HCT116 (cell line): ENCODE measurements around the gene ATP1A1. TPM values are rescaled to one million over a fixed set of nuclear protein-coding genes. Genes with fewer than 3 reads are reported as not detected.

Experiments
- ATAC-seq: fragments of 200-7000 bp; cut with Tn5 transposase; 2 replicates; pipeline ENCODE4 v1.9.1; 2020; ENCODE audit warnings: mild to moderate bottlenecking, moderate library complexity
- BruUV-seq: library from RNA; stranded (reverse); fragments of 400-500 nt; replicated peaks from 2 replicates; lab custom pipeline; 2021; lab: Mats Ljungman, UMichigan
- CTCF ChIA-PET: fragments of 300-600 bp; sonication (Branson Sonifier 250); formaldehyde crosslinking; loops from one replicate; lab custom pipeline; 2021; ENCODE audit warnings: antibody characterized with exemption; lab: Charles Lee
- POLR2A ChIA-PET: fragments of 300-600, 350-600 bp; sonication (Branson Sonifier 250); formaldehyde crosslinking; loops from one replicate; lab custom pipeline; 2021; ENCODE audit warnings: antibody characterized with exemption; lab: Charles Lee
- RAD21 ChIA-PET, 2 experiments: fragments of 300-600 bp; sonication (Branson Sonifier 250); formaldehyde crosslinking; loops; one replicate each; lab custom pipeline; 2023; ENCODE audit warnings: low total read pairs in 2 of 2; ENCODE audit not compliant: uncharacterized antibody in 2 of 2, unreplicated experiment in 2 of 2, low non-redundant PET in 1 of 2; lab: Charles Lee
- DNase-seq: peaks from one replicate; pipeline ENCODE4 v3.0.0-alpha.2; 2010; ENCODE audit warnings: low read depth, low spot score
- H2AFZ ChIP-seq: fragments of 200-600 bp; shearing (Covaris generic), sonication (generic); 2 replicates; pipeline ENCODE4 v1.6.1; 2017; ENCODE audit warnings: low read depth, mixed run types, mixed read lengths, antibody characterized with exemption, low read length; ENCODE audit not compliant: poor library complexity, severe bottlenecking
- H3K27ac ChIP-seq: 2 replicates; pipeline ENCODE4 v1.5.1; 2012; ENCODE audit warnings: low read depth, low read length
- H3K27me3 ChIP-seq: fragments of 200-600 bp; sonication (generic); 2 replicates; pipeline ENCODE4 v1.6.1; 2016; ENCODE audit warnings: mixed run types, low read length, mixed read lengths; ENCODE audit not compliant: insufficient read depth
- H3K36me3 ChIP-seq, 2 experiments: fragments of 200-500 bp in 1 of 2; fragments of 200-600 bp in 1 of 2; sonication (Bioruptor generic) in 1 of 2; sonication (generic) in 1 of 2; 2 replicates each; pipeline versions ENCODE4 v1.5.1 to v1.6.1; 2014 to 2016; ENCODE audit warnings: low read length in 2 of 2, inconsistent platforms in 1 of 2, mixed read lengths in 1 of 2, mixed run types in 1 of 2; ENCODE audit not compliant: insufficient read depth in 2 of 2, control insufficient read depth in 1 of 2
- H3K4me1 ChIP-seq, 2 experiments: fragments of 200-600 bp in 1 of 2; sonication (generic) in 1 of 2; 2 replicates each; pipeline versions ENCODE4 v1.5.1 to v1.6.1; 2012 to 2017; ENCODE audit warnings: low read length in 2 of 2, inconsistent platforms in 1 of 2, mild to moderate bottlenecking in 1 of 2, mixed read lengths in 1 of 2, mixed run types in 1 of 2, moderate library complexity in 1 of 2; ENCODE audit not compliant: insufficient read depth in 2 of 2, control insufficient read depth in 1 of 2
- H3K4me2 ChIP-seq: fragments of 200-600 bp; sonication (generic); 2 replicates; pipeline ENCODE4 v1.6.1; 2017; ENCODE audit warnings: mixed run types, low read length, mixed read lengths
- H3K4me3 ChIP-seq, 2 experiments: fragments of 200-600 bp in 1 of 2; sonication (generic) in 1 of 2; replicated peaks in 1 of 2; 2 replicates each; pipeline ENCODE4 v1.5.1; 2011 to 2016; ENCODE audit warnings: low read length in 2 of 2, control low read depth in 1 of 2, low read depth in 1 of 2, mild to moderate bottlenecking in 1 of 2, mixed read lengths in 1 of 2, mixed run types in 1 of 2
- H3K79me2 ChIP-seq: fragments of 200-600 bp; sonication (generic); 2 replicates; pipeline ENCODE4 v1.6.1; 2017; ENCODE audit warnings: mild to moderate bottlenecking, mixed run types, low read length, moderate library complexity, mixed read lengths; ENCODE audit not compliant: insufficient read depth
- H3K9ac ChIP-seq: fragments of 200-600 bp; sonication (generic); 2 replicates; pipeline ENCODE4 v1.6.1; 2016; ENCODE audit warnings: low read length, mixed read lengths
- H3K9me2 ChIP-seq: fragments of 200-600 bp; sonication (generic), shearing (Covaris generic); 2 replicates; pipeline ENCODE4 v1.6.1; 2017; ENCODE audit warnings: mixed run types, mild to moderate bottlenecking, moderate library complexity; ENCODE audit not compliant: insufficient read depth
- H3K9me3 ChIP-seq, 2 experiments: fragments of 200-500 bp in 1 of 2; fragments of 200-600 bp in 1 of 2; sonication (Bioruptor generic) in 1 of 2; sonication (generic) in 1 of 2; 2 replicates each; pipeline ENCODE4 v1.6.1; 2014 to 2017; ENCODE audit warnings: low read length in 2 of 2, mixed read lengths in 2 of 2, inconsistent platforms in 1 of 2, low read depth in 1 of 2, mild to moderate bottlenecking in 1 of 2, mixed run types in 1 of 2, moderate library complexity in 1 of 2; ENCODE audit not compliant: control insufficient read depth in 1 of 2, insufficient read depth in 1 of 2
- H4K20me1 ChIP-seq: fragments of 200-600 bp; sonication (generic), shearing (Covaris generic); 2 replicates; pipeline ENCODE4 v1.6.1; 2017; ENCODE audit warnings: mixed run types, mild to moderate bottlenecking, moderate library complexity; ENCODE audit not compliant: insufficient read depth
- CBX3 ChIP-seq: IDR thresholded peaks from 2 replicates; pipeline ENCODE4 v1.6.1; 2012; ENCODE audit warnings: low read depth
- CEBPB ChIP-seq: IDR thresholded peaks from 2 replicates; pipeline ENCODE4 v1.6.1; 2012; ENCODE audit warnings: low read depth
- CTCF ChIP-seq, 3 experiments: fragments of 200-600 bp in 1 of 3; sonication (generic) in 1 of 3; IDR thresholded peaks in 2 of 3; conservative IDR thresholded peaks in 1 of 3; 2 replicates each; pipeline ENCODE4 v1.5.1; 2012 to 2017; ENCODE audit warnings: low read depth in 2 of 3, low read length in 2 of 3, antibody characterized with exemption in 1 of 3, borderline replicate concordance in 1 of 3, control low read depth in 1 of 3, mild to moderate bottlenecking in 1 of 3, mixed read lengths in 1 of 3, mixed run types in 1 of 3, moderate library complexity in 1 of 3; ENCODE audit not compliant: insufficient read depth in 1 of 3
- EGR1 ChIP-seq: IDR thresholded peaks from 2 replicates; pipeline ENCODE4 v1.6.1; 2012; ENCODE audit warnings: low read depth
- ELF1 ChIP-seq: IDR thresholded peaks from 2 replicates; pipeline ENCODE4 v1.6.1; 2012; ENCODE audit warnings: low read depth, borderline replicate concordance
- EZH2 ChIP-seq: fragments of 200-600 bp; sonication (generic); IDR thresholded peaks from 2 replicates; pipeline ENCODE4 v1.6.1; 2017; ENCODE audit warnings: antibody characterized with exemption, mixed run types
- MAX ChIP-seq: IDR thresholded peaks from 2 replicates; pipeline ENCODE4 v1.6.1; 2012
- POLR2A ChIP-seq: IDR thresholded peaks from 2 replicates; pipeline ENCODE4 v1.7.0; 2011; ENCODE audit warnings: borderline replicate concordance; ENCODE audit not compliant: insufficient read depth, insufficient read length; ENCODE audit errors: extremely low read depth
- RAD21 ChIP-seq: IDR thresholded peaks from 2 replicates; pipeline ENCODE4 v1.6.1; 2012; ENCODE audit warnings: low read depth, mild to moderate bottlenecking
- SIN3A ChIP-seq: IDR thresholded peaks from 2 replicates; pipeline ENCODE4 v1.6.1; 2012; ENCODE audit warnings: low read depth
- SP1 ChIP-seq: IDR thresholded peaks from 2 replicates; pipeline ENCODE4 v1.6.1; 2012; ENCODE audit warnings: low read depth
- SRF ChIP-seq: IDR thresholded peaks from 2 replicates; pipeline ENCODE4 v1.6.1; 2012; ENCODE audit warnings: low read depth
- TCF7L2 ChIP-seq: IDR thresholded peaks from 2 replicates; pipeline ENCODE4 v1.7.0; 2011; ENCODE audit warnings: borderline replicate concordance, inconsistent platforms; ENCODE audit not compliant: insufficient read depth, insufficient read length; ENCODE audit errors: extremely low read depth
- YY1 ChIP-seq: IDR thresholded peaks from 2 replicates; pipeline ENCODE4 v1.6.1; 2011; ENCODE audit warnings: low read length, low read depth, moderate library complexity, mild to moderate bottlenecking; ENCODE audit not compliant: insufficient replicate concordance; ENCODE audit errors: extremely low read depth
- ZNF274 ChIP-seq: fragments of 200-500 bp; sonication (Bioruptor generic); IDR thresholded peaks from 2 replicates; pipeline ENCODE4 v1.6.1; 2014; ENCODE audit warnings: mild to moderate bottlenecking, low read depth, low read length, inconsistent platforms
- intact Hi-C: fragments of 100-400 bp; cut with micrococcal nuclease; formaldehyde crosslinking; loops from 2 replicates; pipeline ENCODE4 v1.10.0; 2022
- total RNA-seq: library from RNA; stranded (reverse); gene quantifications from one replicate; pipeline ENCODE4 v1.2.1, GENCODE V29; 2021; ENCODE audit not compliant: unreplicated experiment
- TF ChIP-seq, protein P1 (sequence below): IDR thresholded peaks from 2 replicates; pipeline ENCODE4 v1.6.1; 2011; ENCODE audit warnings: mild to moderate bottlenecking, low read length, moderate library complexity; ENCODE audit not compliant: insufficient replicate concordance; ENCODE audit errors: extremely low read depth
- TF ChIP-seq, protein P2 (sequence below): IDR thresholded peaks from 2 replicates; pipeline ENCODE4 v1.6.1; 2012

ATP1A1 gene
- total RNA-seq, 1 experiment from 2014 or later = 290 TPM

DNA sequence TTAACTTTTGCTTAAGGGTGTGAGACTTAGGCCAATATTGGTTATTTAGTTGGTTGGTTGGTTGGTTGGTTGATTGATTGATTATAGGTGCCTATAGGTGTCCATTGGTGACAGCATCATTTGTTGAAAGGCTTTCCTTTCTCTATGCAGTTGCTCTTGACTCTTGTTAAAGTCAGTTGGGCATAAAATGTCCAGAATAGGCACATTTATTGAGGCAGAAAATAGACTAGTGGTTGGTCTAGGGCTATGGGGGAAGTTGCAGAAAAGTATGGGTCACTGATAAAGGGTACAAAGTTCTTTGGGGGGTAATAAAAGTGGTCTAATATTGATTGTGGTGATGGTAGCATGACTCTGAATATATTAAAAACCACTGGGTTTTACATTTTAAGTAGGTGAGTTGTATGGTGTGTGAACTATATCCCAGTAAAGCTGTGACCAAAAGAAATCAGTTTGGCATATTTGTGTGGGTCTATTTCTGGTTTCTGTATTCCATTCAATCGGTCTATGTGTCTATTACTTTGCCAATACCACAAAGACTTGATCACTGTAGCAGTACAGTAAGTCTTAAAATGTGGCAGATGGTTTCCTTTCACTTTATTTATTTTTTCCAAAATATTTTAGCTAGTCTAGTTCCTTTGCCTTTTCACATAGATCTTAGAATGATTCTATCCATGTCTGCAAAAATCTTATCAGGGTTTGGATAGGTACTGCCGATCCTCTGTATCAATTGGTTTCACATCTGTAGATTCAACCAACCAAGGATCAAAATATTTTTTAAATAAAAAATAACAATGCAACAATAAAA, 63.0 kb downstream of the ATP1A1 start:
- Histone ChIP-seq H3K9ac (no peak overlapping the region), H3K79me2 (no peaks in the 10 kb centered on the region), H3K4me3 (no peak overlapping the region), H2AFZ (no peak overlapping the region), H3K36me3 (no peaks in the 10 kb centered on the region), H3K4me1 (no peaks in the 10 kb centered on the region), H3K4me2 (no peak overlapping the region), H4K20me1 (no peaks in the 10 kb centered on the region), H3K27me3 (no peaks in the 10 kb centered on the region), H3K27ac (no peak overlapping the region), H3K9me3 (no peaks in the 10 kb centered on the region), H3K9me2 (no peaks in the 10 kb centered on the region)
- TF ChIP-seq RAD21 = no peak
- TF ChIP-seq MAX = no peak
- TF ChIP-seq, protein P1, sequence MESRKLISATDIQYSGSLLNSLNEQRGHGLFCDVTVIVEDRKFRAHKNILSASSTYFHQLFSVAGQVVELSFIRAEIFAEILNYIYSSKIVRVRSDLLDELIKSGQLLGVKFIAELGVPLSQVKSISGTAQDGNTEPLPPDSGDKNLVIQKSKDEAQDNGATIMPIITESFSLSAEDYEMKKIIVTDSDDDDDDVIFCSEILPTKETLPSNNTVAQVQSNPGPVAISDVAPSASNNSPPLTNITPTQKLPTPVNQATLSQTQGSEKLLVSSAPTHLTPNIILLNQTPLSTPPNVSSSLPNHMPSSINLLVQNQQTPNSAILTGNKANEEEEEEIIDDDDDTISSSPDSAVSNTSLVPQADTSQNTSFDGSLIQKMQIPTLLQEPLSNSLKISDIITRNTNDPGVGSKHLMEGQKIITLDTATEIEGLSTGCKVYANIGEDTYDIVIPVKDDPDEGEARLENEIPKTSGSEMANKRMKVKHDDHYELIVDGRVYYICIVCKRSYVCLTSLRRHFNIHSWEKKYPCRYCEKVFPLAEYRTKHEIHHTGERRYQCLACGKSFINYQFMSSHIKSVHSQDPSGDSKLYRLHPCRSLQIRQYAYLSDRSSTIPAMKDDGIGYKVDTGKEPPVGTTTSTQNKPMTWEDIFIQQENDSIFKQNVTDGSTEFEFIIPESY = no peak
- ChIA-PET CTCF (no interaction called here), RAD21 (no interaction called here), POLR2A (interaction anchor here (0.7 kb wide), 1 partner anchor 16 kb away, joined by 3 read pairs; no protein-coding TSS in a partner anchor)
- no TSS peak for BruUV-seq
- intact Hi-C loops = no loop called here
- no peak for DNase-seq
- no peak for ATAC-seq

- no peak overlapping the region for H2AFZ ChIP-seq
- no peaks in the 10 kb centered on the region for H3K4me1 ChIP-seq
- H4K20me1 ChIP-seq = no peaks in the 10 kb centered on the region
- no peaks in the 10 kb centered on the region for H3K27me3 ChIP-seq
- no peaks in the 10 kb centered on the region for H3K36me3 ChIP-seq
- intact Hi-C loops = no loop called here
- no peak overlapping the region for H3K4me3 ChIP-seq
- no peak overlapping the region for H3K4me2 ChIP-seq
- ATAC-seq = no peak
- DNase-seq = no peak
- ChIA-PET CTCF (no interaction called here), POLR2A (no interaction called here), RAD21 (no interaction called here)
- BruUV-seq = no TSS peak
- no peaks in the 10 kb centered on the region for H3K79me2 ChIP-seq
- no peaks in the 10 kb centered on the region for H3K9me3 ChIP-seq
- no peak overlapping the region for H3K9ac ChIP-seq
- no peak overlapping the region for H3K27ac ChIP-seq
- H3K9me2 ChIP-seq = no peaks in the 10 kb centered on the region
- TF ChIP-seq ZNF274 (no peak), ELF1 (no peak), CTCF (IDR thresholded peaks at IDR 0.05 in 2 of 3, conservative IDR thresholded peaks at IDR 0.05 in 1 of 3; ENCODE audit: borderline replicate concordance in 1 of 3, insufficient read depth in 1 of 3, low read depth in 2 of 3, low read length in 2 of 3) (no peak), CEBPB (no peak), TCF7L2 (no peak), SP1 (no peak), YY1 (no peak), SRF (no peak), POLR2A (no peak), EGR1 (no peak), EZH2 (no peak), SIN3A (no peak), CBX3 (no peak)
- TF ChIP-seq, protein P2, sequence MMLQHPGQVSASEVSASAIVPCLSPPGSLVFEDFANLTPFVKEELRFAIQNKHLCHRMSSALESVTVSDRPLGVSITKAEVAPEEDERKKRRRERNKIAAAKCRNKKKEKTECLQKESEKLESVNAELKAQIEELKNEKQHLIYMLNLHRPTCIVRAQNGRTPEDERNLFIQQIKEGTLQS = no peak
Observed at GRCh38 chr1:116436611-116436970, 63.5 kb downstream of the ATP1A1 start.
